Cortex of kidney (tissue), 1 donor: Measurements from ENCODE around the gene TVP23A.
"Not testable (repeated sequence)": the region's sequence is repeated elsewhere in the genome, so short reads cannot be mapped to it uniquely, and the experiment has no call there.

Experiments used
- DNase-seq: peaks from one replicate; lab custom pipeline; 2025; lab: John Stamatoyannopoulos, UW

Gene TVP23A

DNA sequence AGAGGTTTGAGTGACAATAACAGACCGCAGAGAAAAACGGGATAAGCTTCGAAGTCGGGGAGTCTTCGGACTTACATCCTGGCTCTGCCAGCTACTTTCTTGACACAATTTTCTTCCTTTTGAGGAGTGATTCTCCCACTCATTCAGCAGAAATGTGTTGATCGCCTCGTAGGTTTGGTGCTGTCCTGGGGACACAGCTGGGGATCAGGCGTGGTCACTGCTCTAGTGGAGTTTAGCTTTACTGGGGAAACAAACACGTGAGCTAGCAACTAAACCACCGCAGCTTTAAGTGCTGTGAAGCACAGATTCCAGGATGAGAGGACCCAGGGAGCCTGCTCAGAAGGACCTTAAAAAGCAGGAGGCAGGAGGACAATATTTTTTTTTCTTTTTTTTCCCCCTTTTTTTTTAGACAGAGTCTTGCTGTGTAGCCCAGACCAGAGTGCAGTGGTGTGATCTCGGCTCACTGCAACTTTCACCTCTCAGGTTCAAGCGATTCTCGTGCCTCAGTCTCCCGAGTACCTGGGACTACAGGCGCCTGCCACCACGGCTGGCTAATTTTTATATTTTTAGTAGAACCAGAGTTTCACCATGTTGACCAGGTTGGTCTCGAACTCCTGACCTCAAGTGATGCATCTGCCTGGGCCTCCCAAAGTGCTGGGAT, 74.1 kb downstream of the TVP23A start:
- no peak for DNase-seq

DNA sequence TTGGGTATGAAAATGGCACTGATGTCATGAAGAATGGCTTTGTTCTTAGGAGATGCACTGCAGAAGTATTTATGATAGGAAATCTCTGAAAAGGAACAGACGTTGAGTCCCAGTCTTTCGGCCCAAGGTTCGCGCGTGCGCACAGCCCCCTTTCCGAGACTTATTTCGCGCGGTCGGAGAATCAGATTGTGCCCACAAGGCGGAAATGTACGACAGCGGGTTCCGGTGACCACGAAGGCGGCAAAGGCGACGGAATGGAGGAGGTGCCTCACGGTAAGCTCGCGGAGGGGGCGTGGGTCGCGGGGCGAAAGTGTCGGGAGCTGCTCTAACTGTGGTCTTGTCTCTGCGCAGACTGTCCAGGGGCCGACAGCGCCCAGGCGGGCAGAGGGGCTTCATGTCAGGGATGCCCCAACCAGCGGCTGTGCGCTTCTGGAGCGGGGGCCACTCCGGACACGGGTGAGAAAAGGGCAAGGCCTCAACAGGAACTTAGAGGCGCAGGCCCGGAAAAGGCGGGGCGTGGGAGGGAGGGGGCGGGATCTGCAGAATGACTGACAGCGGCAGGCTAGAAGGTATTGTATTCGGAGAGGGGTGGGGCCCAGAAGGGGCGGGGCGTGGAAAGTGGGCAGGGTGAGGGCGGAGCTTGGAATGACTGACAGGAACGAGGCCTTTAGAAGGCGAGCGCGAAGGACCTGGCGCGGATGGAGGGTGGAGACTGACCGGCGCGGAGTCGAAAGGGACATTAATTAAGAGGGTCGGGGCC, 74.8 kb downstream of the TVP23A start, which contains the start of gene NUBP1:
Gene NUBP1, plus strand, starts transcription at position 233 of the 760 bp plus-strand sequence. Its CDS starts 22 bp downstream, at position 255.
- peak; percentile 55 for DNase-seq

DNA sequence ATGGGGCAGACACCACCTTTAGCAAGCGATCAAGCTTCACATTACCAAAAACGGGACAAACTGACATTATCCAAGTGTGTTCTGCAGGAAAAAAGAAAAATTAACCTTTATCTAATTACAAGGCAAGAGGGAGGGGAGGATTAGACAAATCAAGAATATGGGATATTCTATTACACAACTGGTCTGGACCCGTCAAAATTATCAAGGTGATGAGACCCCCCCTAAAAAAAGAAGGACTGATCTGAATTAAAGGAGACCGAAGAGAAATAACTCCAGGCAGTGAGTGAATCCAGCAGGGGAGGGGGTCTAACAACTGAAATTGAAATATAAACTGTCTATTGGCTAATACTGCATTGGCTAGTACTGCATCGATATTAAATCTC, 75.4 kb downstream of the TVP23A start:
- no peak for DNase-seq

DNA sequence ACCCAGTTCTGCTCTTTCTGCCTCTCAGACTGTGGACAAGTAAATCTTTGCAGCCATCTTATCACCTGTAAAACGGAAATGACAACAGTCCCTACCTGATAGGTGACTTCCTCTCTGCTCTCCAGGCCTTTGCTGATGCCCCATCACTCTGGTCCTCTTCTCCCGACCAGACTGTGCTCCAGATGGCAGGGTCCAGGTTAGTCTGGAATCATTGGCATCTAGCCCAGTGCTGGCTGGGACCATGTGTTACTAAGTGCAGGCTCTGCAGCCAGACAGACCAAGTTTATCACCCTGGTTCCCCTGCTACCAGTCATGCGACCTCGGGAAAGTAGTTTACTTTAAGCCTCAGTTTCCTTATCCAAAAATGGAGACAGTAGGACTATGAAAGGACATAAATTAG, 76.8 kb downstream of the TVP23A start:
- no peak for DNase-seq

DNA sequence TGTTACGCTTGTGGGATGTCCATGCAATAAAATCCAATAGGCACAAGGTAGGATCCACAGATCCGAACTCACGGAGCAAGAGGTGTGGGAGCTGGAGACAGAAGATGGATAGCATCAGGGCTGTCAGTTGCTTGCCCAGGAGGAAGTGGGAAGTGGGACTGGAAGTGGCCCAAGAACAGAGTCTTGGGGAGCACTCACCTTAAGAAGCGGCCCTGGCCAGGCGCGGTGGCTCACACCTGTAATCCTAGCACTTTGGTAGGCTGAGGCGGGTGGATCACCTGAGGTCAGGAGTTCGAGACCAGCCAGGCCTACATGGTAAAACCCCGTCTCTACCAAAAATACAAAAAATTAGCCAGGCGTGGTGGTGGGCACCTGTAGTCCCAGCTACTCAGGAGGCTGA, 77.3 kb downstream of the TVP23A start:
- DNase-seq: not testable (repeated sequence)

DNA sequence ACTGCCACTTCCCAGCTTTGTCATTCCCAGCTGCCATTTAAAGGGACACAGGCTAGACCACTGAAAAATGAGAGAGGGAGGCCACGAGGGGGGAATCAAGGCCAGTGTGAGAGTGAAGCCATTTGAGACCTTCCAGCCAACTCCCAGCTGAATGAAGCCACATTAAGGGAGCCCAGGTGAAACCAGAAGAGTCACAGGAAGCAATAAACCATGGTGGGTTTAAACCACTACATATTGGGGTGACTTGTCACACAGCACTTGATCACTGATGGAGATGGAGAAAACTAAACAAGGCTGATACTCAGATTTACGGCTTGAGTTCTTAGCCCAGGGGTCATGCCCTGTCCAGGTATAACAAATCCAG, 77.8 kb downstream of the TVP23A start:
- no peak for DNase-seq

DNA sequence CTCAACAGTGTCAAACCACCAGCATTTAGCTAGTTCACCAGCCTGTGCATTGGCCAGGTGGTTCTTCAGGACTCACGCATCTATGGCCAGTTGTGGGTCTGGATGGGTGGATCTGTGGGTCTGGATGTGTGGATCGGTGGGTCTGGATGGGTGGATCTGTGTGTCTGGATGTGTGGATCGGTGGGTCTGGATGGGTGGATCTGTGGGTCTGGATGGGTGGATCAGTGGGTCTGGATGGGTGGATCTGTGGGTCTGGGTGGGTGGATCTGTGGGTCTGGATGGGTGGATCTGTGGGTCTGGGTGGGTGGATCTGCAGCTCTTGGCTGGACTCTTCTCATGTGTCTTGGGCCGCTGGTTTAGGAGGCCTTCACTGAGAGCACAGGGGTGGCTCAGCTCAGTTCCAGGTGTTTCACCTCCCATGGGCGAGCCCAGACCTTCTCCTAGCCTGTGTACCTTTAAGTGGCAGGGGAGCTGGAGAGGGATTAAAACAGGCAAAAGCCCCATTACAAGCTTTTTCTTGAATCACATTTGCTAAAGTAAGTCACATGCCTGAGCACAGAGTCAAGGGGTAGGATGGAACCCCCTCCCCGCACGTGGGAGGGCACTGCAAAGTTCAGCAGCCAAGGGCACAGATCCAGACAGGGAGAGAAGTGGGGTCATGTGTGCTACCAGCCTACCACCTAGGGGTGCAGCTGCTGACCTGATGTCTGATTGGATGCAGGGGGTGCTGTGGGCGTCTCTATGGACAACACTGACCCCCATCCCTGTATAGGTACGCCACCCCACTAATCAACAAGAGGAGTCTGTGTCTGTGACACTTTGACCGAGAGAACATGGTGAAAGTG, 78.4 kb downstream of the TVP23A start:
- DNase-seq: no peak

DNA sequence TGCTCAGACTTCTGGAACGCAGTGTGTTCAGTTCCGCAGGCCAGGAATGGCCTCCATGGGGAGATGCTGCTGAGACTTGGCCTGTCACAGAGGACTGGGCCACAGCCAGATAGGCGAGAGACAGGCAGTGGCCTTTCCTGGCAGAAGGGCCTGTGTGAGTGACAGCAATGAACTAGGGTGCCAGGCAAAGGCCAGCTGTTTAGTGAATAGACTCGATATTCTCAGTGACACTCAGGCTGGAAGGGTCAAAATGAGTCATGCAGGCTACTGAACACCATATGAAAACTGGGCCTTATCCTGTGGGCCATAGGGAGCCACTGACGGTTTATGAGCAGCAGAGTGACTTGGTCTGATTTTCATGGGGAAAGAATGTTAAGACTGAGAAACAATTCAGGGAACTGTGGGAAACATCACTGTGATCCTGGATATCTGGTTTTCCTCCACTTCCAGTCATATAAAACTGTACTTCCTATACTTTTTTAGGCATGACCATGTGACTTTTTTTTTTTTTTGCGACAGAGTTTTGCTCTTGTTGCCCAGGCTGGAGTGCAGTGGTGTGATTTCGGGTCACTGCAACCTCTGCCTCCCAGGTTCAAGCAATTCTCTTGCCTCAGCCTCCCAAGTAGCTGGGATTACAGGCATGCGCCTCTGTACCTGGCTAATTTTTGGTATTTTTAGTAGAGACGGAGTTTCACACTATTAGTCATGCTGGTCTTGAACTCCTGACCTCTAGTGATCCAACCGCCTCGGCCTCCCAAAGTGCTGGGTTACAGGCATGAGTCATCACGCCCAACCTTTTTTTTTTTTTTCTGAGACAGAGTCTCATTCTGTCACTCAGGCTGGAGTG, 80.1 kb downstream of the TVP23A start:
- no peak for DNase-seq

DNA sequence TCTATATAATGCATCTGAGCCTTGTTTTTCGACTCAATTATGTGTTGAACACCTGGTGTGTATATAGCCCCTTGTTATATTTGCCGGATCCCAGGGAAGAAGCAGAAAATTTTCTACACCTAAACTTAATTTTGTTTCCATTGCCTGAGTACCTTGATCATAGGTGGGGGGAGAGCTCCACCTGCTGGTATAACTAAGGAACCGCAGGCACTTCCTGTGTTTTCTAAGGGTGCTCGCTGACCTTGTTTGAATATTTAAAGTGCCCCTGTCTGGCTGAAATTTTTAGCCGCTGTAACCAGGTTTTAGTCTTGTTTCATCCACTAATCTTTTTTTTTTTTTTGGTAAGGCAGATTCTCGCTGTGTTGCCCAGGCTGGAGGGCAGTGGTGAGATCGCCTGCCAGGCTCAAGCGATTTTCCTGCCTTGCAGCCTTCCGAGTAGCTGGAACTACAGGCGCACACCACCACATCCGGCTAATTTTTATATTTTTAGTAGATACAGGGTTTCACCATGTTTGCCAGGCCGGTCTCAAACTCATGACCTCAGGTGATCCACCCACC, 81.4 kb downstream of the TVP23A start:
- DNase-seq: no peak

DNA sequence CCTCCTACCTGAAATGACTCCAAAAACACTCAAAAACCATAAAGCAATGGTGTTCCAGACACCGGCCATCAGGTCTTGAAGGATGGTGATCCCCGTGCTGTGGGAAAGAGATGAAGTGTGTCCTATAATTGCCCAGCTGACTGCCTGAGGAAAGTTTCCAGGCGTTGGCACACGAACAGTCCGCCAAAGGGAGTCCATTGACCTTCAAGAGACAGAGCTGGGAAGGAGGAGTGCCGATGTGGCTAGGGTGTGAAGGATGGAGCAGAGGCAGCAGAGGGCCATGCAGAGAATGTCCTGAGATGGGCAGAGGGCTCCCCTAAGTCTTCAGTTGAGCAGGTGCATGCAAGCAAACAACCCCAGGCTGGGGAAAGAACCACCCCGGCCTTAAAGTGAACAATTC, 86.8 kb downstream of the TVP23A start:
- no peak for DNase-seq

DNA sequence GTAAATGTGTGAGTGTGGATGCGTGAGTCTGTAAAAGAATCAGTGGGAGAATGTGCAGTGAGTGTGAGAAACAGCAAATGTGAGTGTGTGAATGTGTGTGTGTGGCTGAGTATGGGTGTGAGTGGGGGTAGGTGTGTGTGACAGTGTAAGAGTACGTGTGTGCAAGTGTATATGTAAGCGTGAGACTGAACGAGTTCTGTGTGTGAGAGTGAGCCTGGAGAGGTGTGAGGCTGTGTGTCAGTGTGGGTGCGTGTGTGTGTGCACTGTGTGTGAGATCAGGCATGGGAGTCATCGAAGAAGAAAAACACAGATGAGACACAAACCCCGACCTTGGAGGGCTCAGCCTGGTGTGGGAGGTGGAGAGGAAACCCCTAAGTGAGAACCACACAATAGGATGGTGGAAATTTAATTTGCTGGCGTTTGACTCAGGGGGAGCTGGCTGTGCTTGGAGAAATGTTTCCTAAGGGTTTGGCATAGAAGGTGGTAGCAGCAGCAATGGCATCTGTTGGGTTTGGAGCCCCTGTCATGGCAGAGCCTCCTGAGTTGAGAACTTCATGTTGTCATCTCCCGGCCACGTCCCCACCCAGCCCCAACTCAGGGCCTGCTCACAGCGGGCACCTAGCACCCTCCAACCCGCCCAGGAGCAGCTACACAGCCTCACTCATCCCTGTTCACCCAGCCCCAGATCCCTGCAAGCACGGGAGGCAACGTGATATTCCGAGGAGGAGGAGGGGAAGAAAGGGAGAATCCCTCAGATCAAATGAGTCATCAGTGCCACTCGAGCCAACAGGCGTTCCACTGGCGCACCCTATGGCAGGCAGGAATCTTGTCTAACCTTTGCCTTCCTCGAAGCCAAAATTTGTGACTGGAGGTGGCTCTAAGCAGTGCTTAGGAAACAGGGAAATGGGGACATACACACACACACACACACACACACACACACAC, 89.2 kb downstream of the TVP23A start:
- DNase-seq: no peak

DNA sequence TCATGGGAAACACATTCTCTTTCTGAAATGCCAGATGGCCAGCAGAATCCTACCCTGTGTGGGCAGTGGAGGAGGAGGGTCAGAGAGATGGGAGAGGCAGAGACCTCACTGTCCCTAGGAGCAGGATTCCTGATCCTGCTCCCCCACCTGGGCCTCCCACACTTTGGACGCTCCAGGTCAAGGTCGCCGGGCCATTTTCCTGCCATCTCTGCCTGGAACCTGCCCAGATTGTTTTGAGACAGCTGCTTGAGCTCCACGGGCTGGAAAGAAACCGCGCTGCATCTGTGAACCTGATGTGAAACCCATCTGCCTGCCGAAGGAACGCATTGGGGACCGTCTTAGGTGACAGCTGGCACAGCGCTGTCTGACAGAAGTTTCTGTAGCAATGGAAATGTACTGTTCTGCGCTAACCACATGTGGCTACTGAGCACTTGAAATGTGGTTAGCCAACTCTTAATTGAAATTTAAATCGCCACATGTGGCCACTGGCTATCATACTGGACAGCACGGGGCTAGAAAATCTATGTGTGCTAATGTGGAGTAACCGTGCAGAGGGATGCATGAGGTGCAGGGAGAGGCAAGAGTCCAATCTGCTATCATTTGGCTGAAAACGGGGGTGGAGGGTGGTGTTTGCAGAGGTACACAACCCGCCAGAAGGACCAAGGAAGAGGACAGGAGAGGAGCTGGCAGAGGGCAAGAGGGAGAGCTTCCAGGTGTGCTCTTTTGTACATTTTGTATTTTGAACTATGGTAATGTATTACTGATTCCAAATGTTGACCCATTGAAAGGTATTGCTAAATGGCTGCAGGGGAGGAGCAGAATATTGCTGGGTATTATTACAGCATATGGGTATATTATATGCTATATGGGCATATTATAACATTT, 90.3 kb downstream of the TVP23A start:
- no peak for DNase-seq
